GM19372 (cell line): Measurements from ENCODE around the gene MACROD1.

ENCODE experiments used
- ATAC-seq: cut with Tn5 transposase; IDR thresholded peaks from one replicate; pipeline ENCODE4 v1.9.1; 2021; ENCODE audit warnings: mild to moderate bottlenecking, low read depth, moderate library complexity; ENCODE audit not compliant: unreplicated experiment

The MACROD1 gene

GRCh38 chr11:64095273-64095817 is 70.6 kb downstream of the MACROD1 start:
- no peak for ATAC-seq

- ATAC-seq, result no peak
Observed at GRCh38 chr11:64094463-64095260, 71.3 kb downstream of the MACROD1 start.

GRCh38 chr11:64093233-64094039 is 72.5 kb downstream of the MACROD1 start:
- no peak for ATAC-seq

GRCh38 chr11:64092761-64093136 is 73.2 kb downstream of the MACROD1 start:
- ATAC-seq, result no peak

GRCh38 chr11:64092111-64092760 is 73.7 kb downstream of the MACROD1 start:
- no peak for ATAC-seq

GRCh38 chr11:64090806-64091516 is 75.0 kb downstream of the MACROD1 start:
- no peak for ATAC-seq

GRCh38 chr11:64089915-64090805 is 75.8 kb downstream of the MACROD1 start:
- no peak for ATAC-seq

GRCh38 chr11:64089493-64089892 is 76.4 kb downstream of the MACROD1 start:
- no peak for ATAC-seq

GRCh38 chr11:64089027-64089360 is 76.9 kb downstream of the MACROD1 start:
- ATAC-seq, result no peak

- no peak for ATAC-seq
Observed at GRCh38 chr11:64088162-64089026, 77.5 kb downstream of the MACROD1 start.

- no peak for ATAC-seq
Observed at GRCh38 chr11:64086258-64087123, 79.4 kb downstream of the MACROD1 start.

GRCh38 chr11:64085906-64086257 is 80.0 kb downstream of the MACROD1 start:
- no peak for ATAC-seq

GRCh38 chr11:64084951-64085710 is 80.8 kb downstream of the MACROD1 start:
- no peak for ATAC-seq

GRCh38 chr11:64084146-64084950 is 81.6 kb downstream of the MACROD1 start:
- no peak for ATAC-seq

GRCh38 chr11:64083398-64084080 is 82.4 kb downstream of the MACROD1 start:
- no peak for ATAC-seq
